Lower lobe of right lung (tissue), 2 donors: ENCODE data around the gene CDHR3. TPM values are rescaled to one million over a fixed set of nuclear protein-coding genes. Genes with fewer than 3 reads are reported as not detected.

ENCODE experiments used
- ATAC-seq, 2 donors: fragments of 200-7000 bp; cut with Tn5 transposase; one replicate each; pipeline ENCODE4 v1.9.1; 2020 to 2022; ENCODE audit warnings: mild to moderate bottlenecking in 2 of 2, moderate library complexity in 2 of 2
- DNase-seq: peaks from one replicate; pipeline ENCODE4 v3.0.0-alpha.2; 2020
- H3K27ac ChIP-seq: fragments of 200-600 bp; one replicate; pipeline ENCODE4 v1.8.0; 2022
- H3K27me3 ChIP-seq: fragments of 200-600 bp; one replicate; pipeline ENCODE4 v1.8.0; 2022; ENCODE audit warnings: low read depth
- H3K36me3 ChIP-seq: fragments of 200-600 bp; one replicate; pipeline ENCODE4 v1.8.0; 2022; ENCODE audit warnings: mild to moderate bottlenecking
- H3K4me1 ChIP-seq: fragments of 200-600 bp; one replicate; pipeline ENCODE4 v1.8.0; 2022
- H3K4me3 ChIP-seq: fragments of 200-600 bp; one replicate; pipeline ENCODE4 v1.8.0; 2022; ENCODE audit warnings: mild to moderate bottlenecking
- H3K9me3 ChIP-seq: fragments of 200-600 bp; one replicate; pipeline ENCODE4 v1.8.0; 2022
- intact Hi-C: fragments of 100-400 bp; cut with DNase I; formaldehyde crosslinking; loops from one replicate; pipeline ENCODE4 v1.11.0; 2022
- total RNA-seq: library from RNA; stranded (reverse); fragmentation: NEBNext Ultra II Directional; extraction: Animal tissue kit (Norgen Biotek cat#: 25700); gene quantifications from one replicate; pipeline ENCODE4 v1.2.1, GENCODE V29; 2021
- TF ChIP-seq, protein P1 (sequence below): fragments of 200-600 bp; IDR thresholded peaks from one replicate; pipeline ENCODE4 v1.8.0; 2022; ENCODE audit warnings: antibody characterized with exemption, mild to moderate bottlenecking
- donor health status: DM: no; HTN: yes; CAD: no; lungs with severe emphysema.

The CDHR3 gene
- total RNA-seq, 1 donor from 2014 or later, result 28.7 TPM

DNA sequence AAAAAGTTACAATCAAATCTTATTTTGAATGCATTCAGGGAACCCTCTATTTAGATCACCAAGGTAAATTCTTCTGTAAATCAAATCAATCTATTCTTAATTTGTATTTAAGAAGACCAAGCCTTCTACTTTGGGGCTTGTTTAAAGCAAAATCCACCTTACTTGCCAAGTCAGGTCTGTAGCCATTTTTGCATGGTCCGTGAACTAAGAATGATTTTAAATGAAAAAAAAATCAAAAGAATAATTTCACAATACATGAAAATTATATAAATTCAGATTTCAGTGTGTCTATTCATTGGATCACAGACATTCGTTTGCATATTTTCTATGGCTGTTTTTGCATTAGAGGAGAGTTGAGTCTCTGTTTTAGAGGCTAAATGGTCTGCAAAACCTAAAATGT, 89.6 kb downstream of the CDHR3 start:
- TF ChIP-seq, protein P1, sequence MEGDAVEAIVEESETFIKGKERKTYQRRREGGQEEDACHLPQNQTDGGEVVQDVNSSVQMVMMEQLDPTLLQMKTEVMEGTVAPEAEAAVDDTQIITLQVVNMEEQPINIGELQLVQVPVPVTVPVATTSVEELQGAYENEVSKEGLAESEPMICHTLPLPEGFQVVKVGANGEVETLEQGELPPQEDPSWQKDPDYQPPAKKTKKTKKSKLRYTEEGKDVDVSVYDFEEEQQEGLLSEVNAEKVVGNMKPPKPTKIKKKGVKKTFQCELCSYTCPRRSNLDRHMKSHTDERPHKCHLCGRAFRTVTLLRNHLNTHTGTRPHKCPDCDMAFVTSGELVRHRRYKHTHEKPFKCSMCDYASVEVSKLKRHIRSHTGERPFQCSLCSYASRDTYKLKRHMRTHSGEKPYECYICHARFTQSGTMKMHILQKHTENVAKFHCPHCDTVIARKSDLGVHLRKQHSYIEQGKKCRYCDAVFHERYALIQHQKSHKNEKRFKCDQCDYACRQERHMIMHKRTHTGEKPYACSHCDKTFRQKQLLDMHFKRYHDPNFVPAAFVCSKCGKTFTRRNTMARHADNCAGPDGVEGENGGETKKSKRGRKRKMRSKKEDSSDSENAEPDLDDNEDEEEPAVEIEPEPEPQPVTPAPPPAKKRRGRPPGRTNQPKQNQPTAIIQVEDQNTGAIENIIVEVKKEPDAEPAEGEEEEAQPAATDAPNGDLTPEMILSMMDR, result no peak
- intact Hi-C loops, result no loop called here

GRCh38 chr7:106053109-106053508, 90.0 kb downstream of the CDHR3 start:
- H3K36me3 ChIP-seq, result no peaks in the 10 kb centered on the region
- peaks cover 5% of the 10 kb centered on the region for H3K4me1 ChIP-seq
- H3K27ac ChIP-seq, result no peak overlapping the region
- TF ChIP-seq, protein P1, result no peak
- no peaks in the 10 kb centered on the region for H3K9me3 ChIP-seq
- H3K4me3 ChIP-seq, result no peak overlapping the region
- ATAC-seq (no peak), DNase-seq (no peak)
- intact Hi-C loops, result no loop called here
- H3K27me3 ChIP-seq, result no peaks in the 10 kb centered on the region

More for the DNA sequence above, 89.6 kb downstream of the CDHR3 start:
- ATAC-seq, result no peak
- Histone ChIP-seq H3K4me1 (peaks cover 4% of the 10 kb centered on the region), H3K4me3 (no peak overlapping the region), H3K36me3 (no peaks in the 10 kb centered on the region), H3K27me3 (no peaks in the 10 kb centered on the region), H3K9me3 (no peaks in the 10 kb centered on the region), H3K27ac (no peak overlapping the region)
- no peak for DNase-seq

DNA sequence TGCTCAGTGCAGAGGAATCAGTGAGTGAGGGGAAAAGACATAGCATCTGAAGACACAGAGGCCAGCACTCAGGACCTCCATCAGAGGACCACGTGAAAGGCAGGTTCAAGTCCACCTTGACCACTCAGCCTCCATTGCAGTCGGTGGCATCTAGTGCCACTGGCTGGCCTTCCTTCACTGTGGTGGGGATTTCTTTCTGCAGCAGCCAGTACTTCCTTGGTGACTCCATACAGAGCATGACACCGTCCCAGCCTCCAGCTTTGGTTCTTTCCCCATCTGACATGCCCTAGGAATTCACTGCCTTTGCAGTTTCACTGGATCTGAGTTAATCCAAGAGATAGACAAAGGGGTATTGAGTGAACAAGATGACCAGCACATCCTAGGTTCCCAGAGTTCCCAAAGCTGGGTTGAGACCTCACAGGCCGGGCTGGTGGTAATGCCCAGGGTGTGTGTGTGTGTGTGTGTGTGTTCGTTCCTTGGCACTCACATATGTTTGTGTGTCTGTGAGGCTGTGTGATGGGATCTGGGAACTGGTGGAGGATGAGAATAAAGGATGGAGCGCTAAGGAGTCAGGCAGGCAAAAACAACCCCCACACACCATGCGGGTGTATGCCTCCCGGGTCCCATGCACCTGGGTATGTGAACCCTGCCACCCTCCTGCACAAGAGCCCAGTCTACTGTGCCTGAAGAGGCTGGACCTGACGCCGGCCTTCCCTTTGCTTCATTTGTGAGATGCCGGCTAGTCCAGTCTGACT, 91.3 kb downstream of the CDHR3 start:
- no peaks in the 10 kb centered on the region for H3K27me3 ChIP-seq
- no peak overlapping the region for H3K4me3 ChIP-seq
- ATAC-seq (no peak), DNase-seq (no peak)
- peaks cover 12% of the 10 kb centered on the region for H3K4me1 ChIP-seq
- intact Hi-C loops, result no loop called here
- TF ChIP-seq, protein P1, result no peak
- H3K27ac ChIP-seq, result no peak overlapping the region
- H3K36me3 ChIP-seq, result no peaks in the 10 kb centered on the region
- no peaks in the 10 kb centered on the region for H3K9me3 ChIP-seq

- H3K36me3 ChIP-seq, result no peaks in the 10 kb centered on the region
- H3K27ac ChIP-seq, result no peak overlapping the region
- H3K27me3 ChIP-seq, result no peaks in the 10 kb centered on the region
- no peak for DNase-seq
- TF ChIP-seq, protein P1, result no peak
- H3K4me3 ChIP-seq, result no peak overlapping the region
- ATAC-seq, result no peak
- H3K9me3 ChIP-seq, result no peaks in the 10 kb centered on the region
- H3K4me1 ChIP-seq, result peaks cover 12% of the 10 kb centered on the region
- intact Hi-C loops, result loop anchor here (5.0 kb wide), 1 partner anchor 97 kb away; no protein-coding TSS in a partner anchor
Observed at GRCh38 chr7:106054971-106055532, 92.0 kb downstream of the CDHR3 start.

DNA sequence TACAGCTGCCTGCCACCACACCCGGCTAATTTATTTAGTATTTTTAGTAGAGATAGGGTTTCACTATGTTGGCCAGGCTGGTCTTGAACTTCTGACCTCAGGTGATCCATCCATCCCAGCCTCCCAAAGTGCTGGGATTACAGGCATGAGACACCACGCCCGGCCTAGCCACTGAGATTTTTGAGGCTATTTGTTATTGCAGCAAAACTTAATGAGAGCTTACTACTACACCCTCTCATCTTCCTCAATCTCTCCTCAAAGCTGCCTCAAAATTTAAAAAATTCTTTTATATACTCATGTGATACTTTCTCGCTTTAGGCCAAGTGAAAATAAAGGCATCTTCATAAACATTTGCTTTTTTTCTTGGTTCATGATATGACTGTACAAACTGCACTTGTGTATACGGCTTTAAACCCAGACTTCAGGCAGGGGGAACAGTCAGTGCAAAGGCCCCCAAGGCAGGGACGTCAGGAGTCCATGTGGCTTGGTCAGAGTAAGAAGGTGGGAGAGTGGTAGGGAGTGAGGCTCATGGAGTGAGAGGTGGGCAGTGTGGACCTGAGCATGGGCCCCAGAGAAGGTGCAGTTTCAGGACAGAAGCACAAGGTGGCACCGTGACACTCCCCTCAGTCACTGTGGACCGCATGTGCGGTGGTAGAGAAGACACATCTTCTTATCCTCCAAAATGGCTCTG, 93.6 kb downstream of the CDHR3 start:
- H3K4me3 ChIP-seq, result no peak overlapping the region
- DNase-seq (peak; percentile 69), ATAC-seq (peak; percentile 89 to 95)
- H3K27ac ChIP-seq, result no peak overlapping the region
- H3K36me3 ChIP-seq, result no peaks in the 10 kb centered on the region
- no peaks in the 10 kb centered on the region for H3K27me3 ChIP-seq
- TF ChIP-seq, protein P1, result peak; percentile 87
- intact Hi-C loops, result loop anchor here (5.0 kb wide), 1 partner anchor 96 kb away; no protein-coding TSS in a partner anchor
- no peaks in the 10 kb centered on the region for H3K9me3 ChIP-seq
- H3K4me1 ChIP-seq, result peaks cover 7% of the 10 kb centered on the region
